ENCODE measurements around the gene COL6A2.

Gene COL6A2

DNA sequence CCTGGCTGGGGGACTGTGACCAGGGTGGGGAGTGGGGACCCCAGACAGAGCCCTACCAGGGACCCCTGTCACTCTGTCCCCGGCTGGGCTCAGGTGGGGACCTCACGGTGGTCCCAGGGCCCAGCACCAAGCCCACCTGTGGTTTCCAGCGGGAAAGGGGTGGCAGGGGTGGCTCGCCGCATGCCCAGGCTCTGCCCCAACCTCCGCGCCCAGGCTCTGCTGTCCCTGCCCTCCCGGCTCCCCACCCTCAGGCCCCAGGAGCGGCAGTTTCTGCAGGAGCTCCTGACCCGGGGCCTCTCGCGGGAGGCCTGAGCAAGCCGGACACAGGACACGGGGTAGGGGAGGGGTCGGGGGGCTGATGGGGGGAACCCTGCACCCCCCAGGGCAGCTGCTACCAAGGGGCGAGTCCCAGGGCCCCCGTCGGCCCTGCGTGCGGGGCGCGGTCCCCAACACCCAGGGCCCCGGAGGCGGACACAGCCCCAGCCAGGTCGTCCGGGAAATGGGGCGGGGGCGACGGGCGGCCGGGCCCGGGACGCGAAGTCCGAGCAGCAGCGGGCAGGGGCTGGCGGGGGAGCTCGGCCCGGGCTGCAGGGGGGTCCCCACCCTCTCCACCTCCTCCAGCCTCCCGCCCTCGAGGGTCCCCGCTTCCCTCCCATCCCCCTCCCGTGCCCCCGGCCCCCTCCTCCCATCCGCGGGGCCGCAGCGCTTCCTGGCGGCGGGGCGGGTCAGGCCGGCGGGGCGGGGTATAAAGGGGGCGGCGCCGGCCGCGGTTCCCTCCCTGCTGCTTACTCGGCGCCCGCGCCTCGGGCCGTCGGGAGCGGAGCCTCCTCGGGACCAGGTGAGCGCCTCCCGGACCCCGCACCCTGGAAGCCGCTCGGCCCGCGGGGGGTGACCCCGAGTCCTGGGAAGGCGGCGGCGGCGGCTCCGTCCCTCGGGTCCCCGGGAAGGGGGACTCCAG, at the start of gene COL6A2:
COL6A2 (plus strand) TSS at position 777 of the 958 bp plus-strand sequence.
- peak; percentile 81 for DNase-seq

DNA sequence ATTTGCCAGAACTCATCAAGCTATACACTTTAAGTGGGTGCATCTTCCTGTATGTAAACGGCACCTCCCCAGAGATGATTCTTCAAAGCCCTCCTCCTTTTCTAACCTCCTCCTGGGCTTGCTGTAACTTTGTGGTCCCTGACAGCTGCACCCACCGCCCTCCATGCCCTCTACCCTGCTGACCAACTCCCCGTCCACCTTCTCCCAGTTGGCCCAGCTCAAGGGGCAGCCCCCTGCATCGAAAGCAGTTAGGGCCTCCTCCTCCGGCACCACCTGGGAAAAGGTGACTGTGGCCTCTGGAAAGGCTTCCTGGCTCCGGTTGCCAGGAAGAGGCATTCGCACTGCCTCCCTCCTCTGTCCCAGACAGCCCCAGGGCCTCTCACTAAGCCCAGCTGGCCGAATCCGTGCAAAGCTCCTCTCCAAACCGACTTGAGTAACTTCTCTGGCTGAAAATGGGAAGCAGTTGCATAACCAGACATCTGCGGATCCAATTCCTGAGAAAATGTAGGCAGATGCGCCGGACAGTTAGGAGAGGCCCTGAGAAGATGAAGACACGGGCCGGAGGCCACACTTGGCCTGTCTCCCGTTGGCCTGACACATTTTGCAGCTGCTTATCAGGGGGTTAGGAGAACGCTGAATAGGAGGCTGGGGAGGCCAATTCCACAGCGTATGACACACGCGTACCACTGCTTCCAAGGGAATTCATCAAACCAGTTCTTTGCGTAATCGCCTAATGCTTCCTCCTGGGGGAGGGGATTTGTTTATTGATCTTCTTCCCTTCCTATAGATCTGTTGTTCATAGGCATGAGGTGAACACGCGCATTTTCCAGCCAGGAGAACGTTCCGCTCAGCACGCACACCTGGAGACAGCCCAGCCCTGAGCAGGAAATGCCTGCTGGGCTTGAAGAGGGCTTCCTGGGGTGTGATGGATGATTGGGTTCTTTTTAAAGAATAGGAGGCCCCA, 48.7 kb upstream of the COL6A2 start:
- DNase-seq, result peak; percentile 29

DNA sequence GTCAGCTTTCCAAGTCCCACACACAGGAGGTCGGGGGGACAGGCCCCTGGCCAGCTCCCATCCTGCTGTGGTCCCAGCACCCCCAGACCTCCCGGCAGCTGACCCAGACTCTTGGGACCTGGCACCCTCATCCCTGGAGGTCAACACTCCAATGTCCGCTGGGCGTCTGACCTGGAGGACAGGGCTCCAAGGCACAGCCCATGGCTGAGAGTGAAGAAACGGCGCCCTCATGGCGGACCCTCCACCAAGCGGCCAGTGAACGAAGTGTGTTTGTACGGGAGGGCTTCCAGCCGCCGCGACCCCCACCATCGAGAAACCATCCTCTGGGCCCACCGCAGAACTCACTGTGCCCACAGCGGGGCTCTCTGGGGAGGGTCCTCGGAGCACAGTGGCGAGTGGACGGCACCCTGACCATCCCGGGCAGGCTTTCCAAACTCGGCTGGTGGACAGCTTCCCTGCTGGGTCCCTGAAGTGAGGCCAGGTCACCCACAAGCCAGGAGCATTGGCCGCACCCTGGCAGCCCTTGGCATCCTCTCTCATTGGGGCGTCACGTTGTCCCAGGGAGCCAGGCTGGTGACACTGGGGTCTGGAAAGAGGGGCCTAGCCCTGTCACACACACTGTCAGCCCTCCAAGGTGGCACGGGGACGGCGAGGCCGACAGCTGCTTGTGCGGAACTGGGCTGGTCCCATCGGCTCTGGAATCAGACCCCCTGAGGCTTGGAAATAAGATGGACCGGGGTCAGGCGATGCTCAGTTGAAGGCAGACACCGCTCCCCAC, 47.8 kb upstream of the COL6A2 start:
- DNase-seq, result peak; percentile 42

DNA sequence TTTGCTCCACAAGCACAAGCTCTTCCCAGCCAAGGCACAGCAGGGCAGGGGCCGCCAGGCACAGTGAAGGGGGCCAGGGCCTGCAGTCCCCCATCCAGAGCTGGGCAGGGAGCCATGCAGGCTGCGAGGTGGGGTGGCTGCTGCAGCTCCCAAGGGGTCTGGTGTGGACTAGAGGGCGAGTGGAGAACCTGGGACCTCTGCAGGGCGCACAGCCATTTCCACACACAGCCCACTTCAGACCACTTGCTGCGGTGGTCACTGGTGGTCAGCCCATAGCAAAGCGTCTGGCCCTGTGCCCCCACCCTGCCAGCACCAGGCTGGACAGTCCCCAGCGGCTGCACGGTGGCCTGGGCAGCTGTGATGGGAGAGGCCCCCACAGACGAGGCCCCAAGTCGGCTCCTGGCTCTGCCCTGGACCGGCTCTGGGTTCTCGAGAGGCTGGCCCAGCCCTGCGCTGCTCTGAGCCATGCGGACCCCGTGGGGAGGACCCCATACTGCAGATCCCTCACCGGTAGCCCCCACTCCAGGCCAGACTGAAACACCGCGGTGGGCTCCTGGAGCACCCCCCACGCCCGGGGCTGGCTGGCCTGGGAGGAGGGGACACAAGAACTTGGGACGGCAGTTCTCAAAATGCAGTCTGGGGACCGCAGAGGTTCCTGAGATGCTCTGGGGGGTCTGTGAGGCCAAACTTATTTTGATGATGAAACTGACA, 47.1 kb upstream of the COL6A2 start:
- peak; percentile 46 for DNase-seq

DNA sequence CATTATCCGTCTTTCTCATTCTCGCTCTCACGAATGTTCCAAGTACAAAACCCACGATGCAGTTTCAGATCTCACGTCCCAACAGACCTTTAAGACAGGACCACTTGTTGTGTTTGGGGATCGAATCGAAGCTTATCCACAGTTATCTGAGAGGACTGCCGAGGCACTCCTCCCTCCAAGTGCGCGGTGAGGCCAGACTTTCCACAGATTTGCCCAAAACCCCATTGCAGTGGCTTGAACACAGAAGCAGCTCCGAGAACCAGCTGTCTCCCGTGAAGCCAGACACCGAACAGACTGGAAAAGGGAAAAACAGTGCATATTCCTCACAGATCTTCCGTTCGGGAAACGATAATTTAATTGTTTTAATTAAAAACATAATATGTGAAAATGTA, 46.5 kb upstream of the COL6A2 start:
- DNase-seq, result peak; percentile 32

DNA sequence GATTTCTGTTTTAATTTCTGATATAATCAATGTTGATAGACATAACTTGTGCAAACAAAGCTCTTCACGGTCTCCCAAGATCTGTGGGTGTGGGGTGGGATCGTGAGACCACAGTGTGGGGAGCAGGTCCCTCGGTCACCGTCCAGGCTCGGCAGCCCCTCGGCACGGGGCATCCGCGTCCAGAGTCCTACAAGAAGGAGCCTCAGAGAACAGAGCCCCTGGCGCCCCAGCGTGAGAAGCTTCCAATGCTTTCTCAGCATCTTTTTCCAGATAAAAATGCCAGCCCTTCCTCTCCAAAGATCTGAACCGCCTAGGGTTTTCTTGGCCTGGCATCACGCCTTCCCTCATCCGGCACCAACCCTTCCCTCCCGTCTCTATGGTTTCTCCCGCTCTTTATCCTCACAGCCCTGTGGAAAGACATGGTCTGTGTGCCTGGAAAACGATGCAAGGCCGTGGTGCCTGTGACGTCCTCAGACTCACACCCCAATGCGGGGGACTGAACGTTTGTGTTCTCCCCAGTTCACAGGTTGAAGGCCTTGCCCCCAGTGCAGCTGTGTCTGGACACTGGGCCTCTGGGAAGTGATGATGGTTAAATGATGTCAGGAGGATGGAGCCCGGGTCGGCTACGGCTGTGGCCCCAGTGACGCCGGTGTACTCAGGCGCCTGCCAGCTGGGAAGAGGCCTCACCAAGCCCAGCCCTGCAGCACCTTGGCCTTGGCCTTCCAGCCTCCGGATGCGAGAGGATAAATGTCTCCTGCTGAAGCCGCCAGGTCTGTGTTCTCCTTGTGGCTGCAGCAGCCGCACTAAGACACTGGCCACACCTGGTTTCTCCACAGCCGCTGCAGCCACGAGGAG, 45.9 kb upstream of the COL6A2 start:
- peak; percentile 48 for DNase-seq

DNA sequence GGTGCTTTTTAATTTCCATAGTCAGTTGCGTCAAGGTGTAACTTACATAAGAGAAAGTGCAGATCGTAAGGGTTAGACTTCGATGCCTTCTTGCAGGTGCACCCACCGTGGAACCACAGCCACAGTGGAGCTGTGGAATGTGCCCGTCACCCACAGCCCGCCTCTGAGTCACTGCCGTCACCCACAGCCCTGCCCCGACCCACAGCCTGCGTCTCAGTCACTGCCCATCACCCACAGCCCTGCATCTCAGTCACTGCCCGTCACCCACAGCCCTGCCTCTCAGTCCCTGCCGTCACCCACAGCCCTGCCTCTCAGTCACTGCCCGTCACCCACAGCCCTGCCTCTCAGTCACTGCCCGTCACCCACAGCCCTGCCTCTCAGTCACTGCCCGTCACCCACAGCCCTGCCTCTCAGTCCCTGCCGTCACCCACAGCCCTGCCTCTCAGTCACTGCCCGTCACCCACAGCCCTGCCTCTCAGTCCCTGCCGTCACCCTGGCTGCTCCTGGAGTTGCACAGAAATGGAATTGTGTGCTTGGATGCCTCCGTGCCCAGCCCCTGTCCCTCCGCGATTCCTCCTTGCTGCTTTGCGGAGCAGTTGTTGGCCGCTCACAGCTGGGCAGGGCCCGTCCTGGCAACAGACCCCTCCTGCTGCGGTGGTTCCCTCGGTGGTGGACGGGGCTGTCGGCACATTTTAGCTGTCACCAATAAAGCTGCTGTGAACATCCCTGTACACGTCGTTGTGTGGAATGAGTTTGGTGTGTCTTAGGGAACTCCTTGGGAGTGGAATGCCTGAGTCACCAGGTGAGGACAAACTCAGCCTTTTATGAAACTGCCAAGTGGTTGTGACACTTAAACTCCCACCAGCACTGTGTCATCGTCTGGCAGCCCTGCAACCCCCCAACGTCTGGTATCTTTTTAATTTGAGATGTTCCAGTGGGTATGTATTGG, 44.9 kb upstream of the COL6A2 start:
- peak; percentile 75 for DNase-seq

DNA sequence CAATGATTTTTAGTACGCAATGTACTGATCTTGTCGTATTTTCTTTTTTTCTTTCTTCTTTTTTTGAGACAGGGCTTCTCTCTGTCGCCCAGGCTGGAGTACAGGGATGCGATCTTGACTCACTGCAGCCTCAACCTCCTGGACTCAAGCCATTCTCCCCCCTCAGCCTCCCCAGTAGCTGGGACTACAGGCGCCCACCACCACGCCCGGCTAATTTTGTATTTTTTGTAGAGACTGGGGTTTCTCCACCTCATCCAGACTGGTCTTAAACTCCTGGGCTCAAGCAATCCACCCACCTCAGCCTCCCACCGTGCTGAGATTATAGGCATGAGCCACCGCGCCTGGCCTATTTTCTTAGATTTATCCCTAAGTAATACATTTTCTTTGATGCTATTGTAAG, 43.9 kb upstream of the COL6A2 start:
- DNase-seq, result peak; percentile 40

DNA sequence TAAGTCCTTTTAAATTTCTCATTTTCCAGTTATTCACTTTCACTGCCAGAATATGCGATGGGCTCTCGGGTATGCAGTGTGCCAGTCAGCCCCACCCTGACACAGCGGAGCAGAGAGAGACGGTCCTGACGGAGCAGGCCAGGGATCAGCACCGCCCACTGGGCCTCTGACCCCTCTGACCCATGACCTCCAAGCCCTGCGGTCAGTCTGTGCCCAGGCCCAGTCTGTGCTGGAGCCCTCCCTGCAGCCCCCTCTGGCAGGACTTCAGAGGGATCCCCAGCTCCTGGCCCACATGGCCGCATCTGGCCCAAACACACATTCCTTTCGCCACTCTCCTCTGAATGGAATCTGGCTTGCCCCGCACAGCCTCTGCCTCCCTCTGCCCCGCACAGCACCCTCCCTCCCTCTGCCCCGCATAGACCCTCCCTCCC, 43.4 kb upstream of the COL6A2 start:
- DNase-seq, result peak; percentile 50

DNA sequence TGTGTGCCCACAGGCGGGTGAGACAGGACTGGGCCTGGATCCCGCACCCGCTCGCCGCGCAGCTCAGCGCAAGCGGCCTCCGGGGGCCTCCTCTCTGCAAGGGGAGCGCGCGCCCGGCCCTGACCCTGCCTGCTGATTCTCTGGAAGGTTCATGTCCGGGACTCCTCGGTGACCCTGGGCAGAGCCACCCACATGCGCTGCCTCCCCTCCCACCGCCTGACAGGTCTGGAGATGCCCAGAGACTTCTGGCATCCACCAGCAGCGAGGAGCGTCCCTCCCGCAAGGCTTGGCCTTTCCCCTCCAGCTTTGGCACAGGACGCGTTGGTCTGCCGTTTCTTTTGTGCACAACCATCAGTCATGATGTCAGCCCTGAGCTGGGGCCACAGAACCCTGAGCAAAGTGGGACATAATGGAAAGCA, 42.0 kb upstream of the COL6A2 start:
- DNase-seq, result no peak

DNA sequence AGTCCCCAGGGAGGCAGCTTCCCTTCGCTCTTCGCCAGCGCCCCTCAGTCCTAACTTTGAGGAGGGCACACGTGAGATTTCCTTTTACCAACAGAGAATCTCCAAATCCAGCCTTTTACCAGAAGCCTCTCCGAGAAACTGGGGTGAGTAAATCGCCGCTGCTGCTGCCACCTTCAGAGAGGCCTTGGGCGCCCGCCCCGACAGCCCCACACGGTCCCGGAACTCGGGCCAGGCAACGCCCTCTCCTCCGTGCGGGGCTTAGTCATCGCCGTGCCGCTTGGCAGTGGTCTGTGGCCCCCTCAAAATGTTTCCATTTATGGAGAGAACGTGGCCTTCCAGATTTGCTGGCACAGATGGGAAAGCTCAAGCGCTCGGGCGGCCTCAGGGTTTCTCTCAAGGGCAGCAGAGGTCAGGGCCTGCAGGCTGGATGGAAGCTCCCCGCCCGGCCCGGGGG, 41.4 kb upstream of the COL6A2 start:
- peak; percentile 64 for DNase-seq

DNA sequence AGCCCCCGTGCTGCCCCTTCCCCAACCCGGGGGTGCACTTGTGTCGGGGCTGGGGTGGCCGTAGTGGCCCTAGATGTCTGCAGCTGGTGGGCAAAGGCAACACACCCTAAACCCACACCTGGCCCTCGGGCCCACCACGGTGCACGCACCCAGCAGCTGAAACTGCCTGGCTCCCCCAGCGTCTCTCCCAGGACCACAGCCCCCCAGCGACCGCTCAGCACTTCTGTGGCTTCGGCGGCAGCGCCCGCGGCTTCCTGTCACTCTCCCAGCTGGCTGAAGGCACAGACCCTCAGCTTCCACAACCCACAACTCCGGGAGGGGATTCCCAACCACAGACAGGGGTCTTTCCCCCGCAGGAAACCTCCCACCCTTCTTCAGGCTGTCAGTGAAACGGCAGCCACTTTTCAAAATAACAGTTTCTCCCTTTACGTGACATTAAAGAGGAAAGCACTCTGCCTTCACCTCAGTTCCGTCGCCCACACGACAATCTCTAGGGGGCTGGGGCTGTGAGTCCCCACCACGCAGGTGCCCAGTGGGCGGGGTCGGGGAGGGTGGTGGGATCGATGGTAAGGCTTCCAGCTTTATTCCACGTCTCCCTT, 40.7 kb upstream of the COL6A2 start:
- DNase-seq, result peak; percentile 81

DNA sequence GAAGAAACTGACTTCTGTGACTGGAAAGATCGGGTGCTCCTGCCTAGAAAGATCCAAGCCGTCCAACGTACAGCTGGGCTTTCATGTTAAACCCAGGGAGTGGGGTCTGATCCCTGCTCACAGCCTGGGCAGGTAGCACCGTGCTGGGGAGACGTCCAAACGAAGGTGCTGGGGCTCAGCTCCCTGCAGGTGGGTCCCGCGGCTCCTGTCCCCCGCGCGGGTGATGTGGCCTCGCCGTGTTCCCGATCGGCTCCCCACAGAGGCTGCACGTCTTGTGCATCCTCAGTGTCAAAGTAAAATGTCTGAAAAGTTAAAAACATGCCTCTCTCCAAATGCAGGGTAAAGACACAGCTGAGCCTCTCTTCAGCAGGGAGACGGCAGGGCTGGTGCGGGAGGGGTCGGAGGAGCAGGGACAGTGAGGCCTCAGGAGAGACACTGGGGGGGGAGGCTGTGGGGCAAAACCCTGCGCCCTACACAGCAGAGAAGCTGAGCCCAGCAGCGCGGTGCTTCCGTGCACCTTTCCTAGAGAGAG, 40.1 kb upstream of the COL6A2 start:
- no peak for DNase-seq

DNA sequence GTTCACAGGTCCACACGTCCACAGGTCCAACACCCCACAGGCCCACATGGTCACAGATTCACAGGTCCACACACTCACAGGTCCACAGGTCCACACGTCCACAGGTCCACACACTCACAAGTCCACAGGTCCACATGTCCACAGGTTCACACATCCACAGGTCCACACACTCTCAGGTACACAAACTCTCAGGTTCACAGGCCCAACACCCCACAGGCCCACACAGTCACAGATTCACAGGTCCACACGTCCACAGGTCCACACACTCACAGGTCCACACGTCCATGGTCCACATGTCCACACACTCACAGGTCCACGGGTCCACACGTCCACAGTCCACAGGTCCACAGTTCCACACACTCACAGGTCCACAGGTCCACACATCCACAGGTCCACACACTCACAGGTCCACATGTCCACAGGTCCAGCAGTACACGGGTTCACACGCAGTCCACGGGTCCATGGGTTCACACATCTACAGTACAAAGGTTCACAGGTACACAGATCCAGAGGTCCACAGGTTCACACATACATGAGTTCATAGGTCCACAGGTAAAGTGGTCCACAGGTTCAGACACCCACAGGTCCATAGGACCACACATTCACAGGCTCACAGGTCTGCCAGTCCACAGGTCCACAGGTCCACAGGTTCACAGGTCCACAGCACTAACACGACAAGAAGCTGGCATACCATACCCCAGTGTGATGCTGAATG, 39.3 kb upstream of the COL6A2 start:
- DNase-seq, result peak; percentile 48

DNA sequence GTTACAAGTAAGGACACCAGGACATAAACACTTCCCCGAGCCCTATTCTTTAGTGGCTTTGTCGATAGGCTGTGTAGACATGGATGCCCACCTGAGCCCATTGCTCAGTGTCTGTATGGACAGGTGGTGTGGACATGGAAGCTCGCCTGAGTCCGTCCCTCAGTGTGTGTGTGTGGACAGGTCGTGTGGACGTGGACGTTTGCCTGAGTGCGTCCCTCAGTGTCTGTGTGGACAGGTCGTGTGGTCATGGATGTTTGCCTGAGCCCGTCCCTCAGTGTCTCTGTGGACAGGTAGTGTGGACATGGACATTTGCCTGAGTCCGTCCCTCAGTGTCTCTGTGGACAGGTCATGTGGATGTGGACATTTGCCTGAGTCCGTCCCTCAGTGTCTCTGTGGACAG, 38.7 kb upstream of the COL6A2 start:
- peak; percentile 29 for DNase-seq

DNA sequence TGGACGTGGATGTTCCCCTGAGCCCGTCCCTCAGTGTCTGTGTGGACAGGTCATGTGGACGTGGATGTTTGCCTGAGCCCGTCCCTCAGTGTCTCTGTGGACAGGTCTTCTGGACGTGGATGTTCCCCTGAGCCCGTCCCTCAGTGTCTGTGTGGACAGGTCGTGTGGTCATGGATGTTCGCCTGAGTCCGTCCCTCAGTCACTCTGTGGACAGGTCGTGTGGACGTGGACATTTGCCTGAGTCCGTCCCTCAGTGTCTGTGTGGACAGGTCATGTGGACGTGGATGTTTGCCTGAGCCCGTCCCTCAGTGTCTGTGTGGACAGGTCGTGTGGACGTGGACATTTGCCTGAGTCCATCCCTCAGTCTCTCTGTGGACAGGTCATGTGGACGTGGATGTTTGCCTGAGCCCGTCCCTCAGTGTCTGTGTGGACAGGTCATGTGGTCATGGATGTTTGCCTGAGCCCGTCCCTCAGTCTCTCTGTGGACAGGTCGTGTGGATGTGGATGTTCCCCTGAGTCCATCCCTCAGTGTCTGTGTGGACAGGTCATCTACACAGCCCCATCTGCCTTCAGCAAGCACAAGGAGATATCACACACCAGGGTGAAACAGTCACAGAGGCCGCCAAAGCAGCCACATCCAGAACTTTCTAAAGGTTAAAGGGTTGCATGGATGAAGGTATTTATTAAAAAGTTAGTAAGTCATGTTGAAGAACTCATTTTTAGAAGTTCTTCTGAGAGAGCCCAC, 38.0 kb upstream of the COL6A2 start:
- peak; percentile 38 for DNase-seq

DNA sequence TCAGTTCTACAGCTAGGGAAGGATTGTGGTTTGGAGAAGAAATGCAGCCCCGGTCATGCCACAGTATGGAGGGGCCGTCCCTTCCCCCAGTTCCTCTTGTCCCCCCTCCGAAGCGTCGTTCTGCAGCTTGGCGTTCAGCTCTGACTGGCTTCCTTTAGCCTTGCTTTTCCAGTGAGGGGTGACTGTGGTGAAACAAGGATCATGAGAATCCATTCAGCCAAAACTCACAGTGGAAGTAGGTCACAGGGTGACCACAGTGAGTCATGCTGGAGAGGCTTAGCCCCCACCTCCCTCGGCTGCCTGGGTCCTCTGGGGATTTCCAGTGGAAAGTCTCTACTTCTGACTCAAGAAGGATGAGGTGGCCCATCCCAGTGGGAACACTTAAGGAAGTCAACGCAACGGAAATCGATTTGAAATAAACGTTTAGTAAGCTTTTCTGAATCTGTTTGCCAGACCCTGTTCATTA, 37.3 kb upstream of the COL6A2 start:
- peak; percentile 63 for DNase-seq
